ENCODE results near the gene LRRC36.

GRCh38 chr16:67317853-67318252 is 8.8 kb upstream of the LRRC36 start:
- TF ChIP-seq EZH2 (optimal IDR thresholded peaks at IDR 0.05; ENCODE audit: low read depth, low read length), result no peak
- TF ChIP-seq, protein P1, sequence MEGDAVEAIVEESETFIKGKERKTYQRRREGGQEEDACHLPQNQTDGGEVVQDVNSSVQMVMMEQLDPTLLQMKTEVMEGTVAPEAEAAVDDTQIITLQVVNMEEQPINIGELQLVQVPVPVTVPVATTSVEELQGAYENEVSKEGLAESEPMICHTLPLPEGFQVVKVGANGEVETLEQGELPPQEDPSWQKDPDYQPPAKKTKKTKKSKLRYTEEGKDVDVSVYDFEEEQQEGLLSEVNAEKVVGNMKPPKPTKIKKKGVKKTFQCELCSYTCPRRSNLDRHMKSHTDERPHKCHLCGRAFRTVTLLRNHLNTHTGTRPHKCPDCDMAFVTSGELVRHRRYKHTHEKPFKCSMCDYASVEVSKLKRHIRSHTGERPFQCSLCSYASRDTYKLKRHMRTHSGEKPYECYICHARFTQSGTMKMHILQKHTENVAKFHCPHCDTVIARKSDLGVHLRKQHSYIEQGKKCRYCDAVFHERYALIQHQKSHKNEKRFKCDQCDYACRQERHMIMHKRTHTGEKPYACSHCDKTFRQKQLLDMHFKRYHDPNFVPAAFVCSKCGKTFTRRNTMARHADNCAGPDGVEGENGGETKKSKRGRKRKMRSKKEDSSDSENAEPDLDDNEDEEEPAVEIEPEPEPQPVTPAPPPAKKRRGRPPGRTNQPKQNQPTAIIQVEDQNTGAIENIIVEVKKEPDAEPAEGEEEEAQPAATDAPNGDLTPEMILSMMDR (IDR thresholded peaks at IDR 0.05; ENCODE audit: low read length), result no peak
